ENCODE data around the gene CISTR.

DNA sequence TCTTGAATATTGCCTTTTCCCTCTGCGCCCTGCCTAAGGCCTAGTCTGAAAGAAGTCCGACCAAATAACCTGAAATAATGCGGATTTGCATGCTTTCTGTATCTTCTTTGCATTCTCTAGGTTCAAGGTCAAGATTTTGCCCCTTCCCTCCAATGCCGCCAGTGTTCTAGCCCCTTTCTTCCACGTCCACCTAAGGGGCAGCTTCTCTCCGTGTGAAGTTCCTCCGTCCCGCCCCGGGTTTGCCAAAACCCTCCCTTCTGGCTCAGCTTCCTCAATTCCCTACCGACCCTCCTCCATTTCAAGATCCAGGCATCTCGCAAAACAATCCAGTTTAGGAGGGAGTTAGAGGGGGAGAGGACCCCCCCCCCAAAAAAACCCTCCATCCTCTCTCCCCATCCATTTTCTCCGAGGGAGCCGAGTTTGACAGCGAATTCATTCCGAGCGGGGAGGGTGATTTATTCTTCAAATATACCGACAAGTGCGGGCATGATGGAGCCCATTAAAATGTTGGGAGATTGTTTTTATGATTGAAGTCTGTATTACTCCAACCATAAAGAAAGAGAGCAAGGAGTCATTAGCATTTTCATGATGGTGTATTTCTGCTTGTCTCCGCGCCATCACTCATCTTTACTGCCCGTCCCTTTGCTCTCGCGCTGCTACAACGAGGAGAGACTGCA lies 55.0 kb downstream of the CISTR start:
- TF ChIP-seq, protein P1, sequence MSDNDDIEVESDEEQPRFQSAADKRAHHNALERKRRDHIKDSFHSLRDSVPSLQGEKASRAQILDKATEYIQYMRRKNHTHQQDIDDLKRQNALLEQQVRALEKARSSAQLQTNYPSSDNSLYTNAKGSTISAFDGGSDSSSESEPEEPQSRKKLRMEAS (IDR thresholded peaks at IDR 0.05; ENCODE audit: low read depth, low read length), result no peak
- TF ChIP-seq, protein P2, sequence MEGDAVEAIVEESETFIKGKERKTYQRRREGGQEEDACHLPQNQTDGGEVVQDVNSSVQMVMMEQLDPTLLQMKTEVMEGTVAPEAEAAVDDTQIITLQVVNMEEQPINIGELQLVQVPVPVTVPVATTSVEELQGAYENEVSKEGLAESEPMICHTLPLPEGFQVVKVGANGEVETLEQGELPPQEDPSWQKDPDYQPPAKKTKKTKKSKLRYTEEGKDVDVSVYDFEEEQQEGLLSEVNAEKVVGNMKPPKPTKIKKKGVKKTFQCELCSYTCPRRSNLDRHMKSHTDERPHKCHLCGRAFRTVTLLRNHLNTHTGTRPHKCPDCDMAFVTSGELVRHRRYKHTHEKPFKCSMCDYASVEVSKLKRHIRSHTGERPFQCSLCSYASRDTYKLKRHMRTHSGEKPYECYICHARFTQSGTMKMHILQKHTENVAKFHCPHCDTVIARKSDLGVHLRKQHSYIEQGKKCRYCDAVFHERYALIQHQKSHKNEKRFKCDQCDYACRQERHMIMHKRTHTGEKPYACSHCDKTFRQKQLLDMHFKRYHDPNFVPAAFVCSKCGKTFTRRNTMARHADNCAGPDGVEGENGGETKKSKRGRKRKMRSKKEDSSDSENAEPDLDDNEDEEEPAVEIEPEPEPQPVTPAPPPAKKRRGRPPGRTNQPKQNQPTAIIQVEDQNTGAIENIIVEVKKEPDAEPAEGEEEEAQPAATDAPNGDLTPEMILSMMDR (IDR thresholded peaks at IDR 0.05; ENCODE audit: low read depth, low read length), result no peak
- TF ChIP-seq POLR2A (IDR thresholded peaks at IDR 0.05; ENCODE audit: extremely low read depth, insufficient read length), result no peak

Data from NB4 (cell line).